OCI-LY3 (cell line): ENCODE data around the gene LCP1.
A peak's percentile ranks its signal among the peaks of the same experiment; 100 is the strongest.

Experiments
- H2AFZ ChIP-seq: fragments of 200-600, 300-600 bp; shearing (Covaris generic); 2 replicates; pipeline ENCODE4 v1.6.0; 2014; ENCODE audit warnings: antibody characterized with exemption, low read depth, low read length
- H3K27ac ChIP-seq: fragments of 200-600, 300-600 bp; sonication (generic); 2 replicates; pipeline ENCODE4 v1.5.1; 2014; ENCODE audit warnings: mild to moderate bottlenecking, low read length, moderate library complexity, mixed read lengths
- H3K27me3 ChIP-seq: fragments of 200-600, 300-600 bp; sonication (generic); 2 replicates; pipeline ENCODE4 v1.6.1; 2014; ENCODE audit warnings: low read depth, low read length, mixed read lengths
- H3K36me3 ChIP-seq: fragments of 200-600, 300-600 bp; sonication (generic); replicated peaks from 2 replicates; pipeline ENCODE3; 2014; ENCODE audit warnings: low read depth, low read length, mixed read lengths
- H3K4me1 ChIP-seq: fragments of 300-600, 200-600 bp; sonication (generic); 2 replicates; pipeline ENCODE4 v1.6.1; 2014; ENCODE audit warnings: low read length, mixed read lengths
- H3K4me2 ChIP-seq: fragments of 200-600, 300-600 bp; sonication (generic); 2 replicates; pipeline ENCODE4 v1.6.1; 2014; ENCODE audit warnings: low read length, mixed read lengths
- H3K4me3 ChIP-seq: fragments of 300-600, 200-600 bp; sonication (generic); 2 replicates; pipeline ENCODE4 v1.5.1; 2014; ENCODE audit warnings: antibody characterized with exemption, mild to moderate bottlenecking, low read length, moderate library complexity
- H3K79me2 ChIP-seq: fragments of 300-600, 200-600 bp; shearing (Covaris generic); 2 replicates; pipeline ENCODE4 v1.6.1; 2014; ENCODE audit warnings: mild to moderate bottlenecking, low read length, mixed read lengths
- H3K9ac ChIP-seq: fragments of 300-600, 200-600 bp; shearing (Covaris generic); 2 replicates; pipeline ENCODE4 v1.6.0; 2014; ENCODE audit warnings: mild to moderate bottlenecking, low read length, moderate library complexity
- H3K9me3 ChIP-seq: fragments of 200-600, 300-600 bp; shearing (Covaris generic); 2 replicates; pipeline ENCODE4 v1.6.1; 2014; ENCODE audit warnings: low read length, mixed read lengths; ENCODE audit not compliant: insufficient read depth
- H4K20me1 ChIP-seq: fragments of 200-600, 300-600 bp; sonication (generic); 2 replicates; pipeline ENCODE4 v1.6.1; 2016; ENCODE audit warnings: low read length, mixed read lengths; ENCODE audit not compliant: insufficient read depth
- EZH2phosphoT487 ChIP-seq: fragments of 200-600 bp; shearing (Covaris generic); IDR thresholded peaks from 2 replicates; pipeline ENCODE4 v1.6.1; 2018; ENCODE audit warnings: antibody characterized with exemption, mixed run types, low read depth
- TF ChIP-seq, protein P1 (sequence below): fragments of 200-600, 300-600 bp; sonication (generic); IDR thresholded peaks from 2 replicates; pipeline ENCODE4 v1.5.1; 2014; ENCODE audit warnings: antibody characterized with exemption, low read length, low read depth

Gene LCP1

DNA sequence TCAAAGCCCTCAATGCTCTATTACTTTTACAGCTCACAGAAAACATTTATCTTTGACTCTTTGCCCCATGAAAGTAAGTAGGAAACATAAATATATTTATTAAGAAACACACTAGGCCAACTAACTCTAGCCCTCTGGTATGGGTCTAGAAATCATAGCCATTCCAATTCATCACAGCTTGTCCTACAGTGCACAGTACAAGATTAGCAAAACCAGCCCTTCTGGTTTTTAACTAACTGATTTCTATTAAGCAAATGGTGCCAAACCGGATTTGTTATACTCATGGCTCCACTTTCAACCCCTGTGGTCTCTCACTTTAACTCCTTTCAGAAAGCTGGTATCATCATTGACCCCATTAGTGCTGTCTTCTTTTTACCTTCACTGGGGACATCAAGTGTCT lies 24.2 kb upstream of the LCP1 start:
- TF ChIP-seq, protein P1, sequence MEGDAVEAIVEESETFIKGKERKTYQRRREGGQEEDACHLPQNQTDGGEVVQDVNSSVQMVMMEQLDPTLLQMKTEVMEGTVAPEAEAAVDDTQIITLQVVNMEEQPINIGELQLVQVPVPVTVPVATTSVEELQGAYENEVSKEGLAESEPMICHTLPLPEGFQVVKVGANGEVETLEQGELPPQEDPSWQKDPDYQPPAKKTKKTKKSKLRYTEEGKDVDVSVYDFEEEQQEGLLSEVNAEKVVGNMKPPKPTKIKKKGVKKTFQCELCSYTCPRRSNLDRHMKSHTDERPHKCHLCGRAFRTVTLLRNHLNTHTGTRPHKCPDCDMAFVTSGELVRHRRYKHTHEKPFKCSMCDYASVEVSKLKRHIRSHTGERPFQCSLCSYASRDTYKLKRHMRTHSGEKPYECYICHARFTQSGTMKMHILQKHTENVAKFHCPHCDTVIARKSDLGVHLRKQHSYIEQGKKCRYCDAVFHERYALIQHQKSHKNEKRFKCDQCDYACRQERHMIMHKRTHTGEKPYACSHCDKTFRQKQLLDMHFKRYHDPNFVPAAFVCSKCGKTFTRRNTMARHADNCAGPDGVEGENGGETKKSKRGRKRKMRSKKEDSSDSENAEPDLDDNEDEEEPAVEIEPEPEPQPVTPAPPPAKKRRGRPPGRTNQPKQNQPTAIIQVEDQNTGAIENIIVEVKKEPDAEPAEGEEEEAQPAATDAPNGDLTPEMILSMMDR: no peak
- no peak for TF ChIP-seq EZH2phosphoT487
- H3K9ac ChIP-seq: no peak overlapping the region
- H2AFZ ChIP-seq: no peak overlapping the region
- H3K79me2 ChIP-seq: peaks cover 12% of the 10 kb centered on the region
- no peaks in the 10 kb centered on the region for H3K27me3 ChIP-seq
- no peak overlapping the region for H3K4me3 ChIP-seq
- peaks cover 23% of the 10 kb centered on the region for H3K4me1 ChIP-seq
- H3K36me3 ChIP-seq: no peaks in the 10 kb centered on the region
- no peaks in the 10 kb centered on the region for H4K20me1 ChIP-seq
- H3K4me2 ChIP-seq: no peak overlapping the region
- H3K27ac ChIP-seq: no peak overlapping the region
- no peaks in the 10 kb centered on the region for H3K9me3 ChIP-seq

DNA sequence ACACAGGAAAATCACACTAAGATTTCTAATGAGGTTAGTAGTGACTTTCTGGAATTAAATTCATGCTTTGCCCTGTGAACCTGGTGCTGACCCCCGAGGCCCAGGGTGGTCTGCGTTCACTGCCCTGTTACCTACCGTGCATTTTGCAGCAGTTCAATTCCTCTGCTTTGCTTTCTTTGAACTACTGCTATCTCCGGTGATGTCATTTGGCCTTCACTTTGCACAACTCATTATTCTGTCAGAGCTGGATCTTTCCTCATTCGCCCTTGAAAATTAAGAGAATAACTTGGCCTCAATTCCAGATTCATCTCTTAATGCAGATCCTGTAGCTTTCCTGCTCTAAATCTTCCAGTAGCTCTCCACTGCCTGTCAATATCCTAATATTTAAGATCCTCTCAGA lies 21.0 kb upstream of the LCP1 start:
- no peaks in the 10 kb centered on the region for H3K36me3 ChIP-seq
- no peaks in the 10 kb centered on the region for H4K20me1 ChIP-seq
- H3K4me1 ChIP-seq: peaks cover 47% of the 10 kb centered on the region
- no peak overlapping the region for H3K27ac ChIP-seq
- no peak for TF ChIP-seq EZH2phosphoT487
- TF ChIP-seq, protein P1: no peak
- H3K4me3 ChIP-seq: no peak overlapping the region
- no peak overlapping the region for H3K9ac ChIP-seq
- H3K79me2 ChIP-seq: peaks cover 18% of the 10 kb centered on the region
- H3K9me3 ChIP-seq: no peaks in the 10 kb centered on the region
- no peak overlapping the region for H2AFZ ChIP-seq
- H3K27me3 ChIP-seq: no peaks in the 10 kb centered on the region
- H3K4me2 ChIP-seq: no peak overlapping the region

DNA sequence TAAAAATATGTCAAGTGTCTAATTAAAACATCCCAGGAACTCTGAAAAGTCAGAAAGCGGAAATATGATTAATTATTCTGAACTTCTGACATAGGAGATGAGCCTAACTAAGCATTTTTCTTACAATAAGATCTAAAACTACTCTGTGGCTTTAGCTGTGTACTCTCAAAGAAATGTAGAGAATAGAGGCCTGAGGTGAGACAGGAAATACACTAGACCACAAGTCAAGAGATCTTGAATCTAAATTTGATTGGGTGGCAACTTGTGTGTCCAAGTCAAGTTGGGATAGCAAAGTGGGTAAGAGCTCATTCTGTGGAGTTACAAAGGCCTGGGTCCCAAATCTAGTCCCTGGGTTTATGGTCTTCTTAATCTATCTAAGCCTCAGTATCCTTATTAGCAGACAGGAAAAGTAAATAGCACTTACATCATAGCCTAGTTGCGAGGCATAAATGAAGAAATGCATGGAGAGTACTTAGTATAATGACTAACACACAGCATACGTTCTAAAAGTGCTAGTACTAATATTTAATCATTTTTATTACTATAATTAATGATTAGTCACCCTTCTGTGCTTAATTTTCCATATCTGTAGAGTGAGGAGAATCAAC lies 20.3 kb upstream of the LCP1 start:
- no peaks in the 10 kb centered on the region for H4K20me1 ChIP-seq
- peaks cover 24% of the 10 kb centered on the region for H3K79me2 ChIP-seq
- H3K27ac ChIP-seq: peak overlapping the region; percentile 42
- no peaks in the 10 kb centered on the region for H3K9me3 ChIP-seq
- no peak overlapping the region for H3K4me3 ChIP-seq
- H3K4me2 ChIP-seq: peak overlapping the region; percentile 39
- peaks cover 53% of the 10 kb centered on the region for H3K4me1 ChIP-seq
- H3K36me3 ChIP-seq: no peaks in the 10 kb centered on the region
- TF ChIP-seq EZH2phosphoT487: no peak
- TF ChIP-seq, protein P1: no peak
- peak overlapping the region; percentile 0; the same call in 1 of the 2 replicates for H3K9ac ChIP-seq
- no peaks in the 10 kb centered on the region for H3K27me3 ChIP-seq
- H2AFZ ChIP-seq: peak overlapping the region; percentile 48

DNA sequence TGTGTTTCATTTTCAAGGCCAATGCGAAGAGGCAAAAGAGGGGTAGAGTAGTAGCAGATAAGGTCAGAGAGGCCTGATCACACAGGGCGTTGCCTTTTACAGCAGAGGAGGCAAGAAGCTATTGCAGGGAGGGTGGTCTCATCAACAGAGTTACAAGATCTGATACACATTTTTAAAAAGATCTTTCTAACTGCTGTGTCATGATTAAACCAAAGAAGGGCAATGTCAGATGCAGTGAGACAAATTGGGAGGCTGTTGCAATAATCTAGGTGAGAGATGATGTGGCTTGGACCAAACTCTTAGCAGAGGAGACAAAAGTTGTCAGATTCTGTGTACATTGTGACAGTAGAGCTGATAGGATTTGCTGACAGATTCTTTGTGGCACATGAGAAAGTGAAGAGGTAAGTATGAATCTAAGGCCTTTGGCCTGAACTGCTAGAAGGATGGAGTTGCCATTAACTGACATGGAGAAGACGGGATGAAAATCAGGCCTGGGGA lies 16.8 kb upstream of the LCP1 start:
- TF ChIP-seq, protein P1: no peak
- TF ChIP-seq EZH2phosphoT487: no peak
- Histone ChIP-seq H4K20me1 (no peaks in the 10 kb centered on the region), H3K27ac (peak overlapping the region; percentile 96)

More for the DNA sequence above, 16.8 kb upstream of the LCP1 start:
- no peak overlapping the region for H3K4me3 ChIP-seq
- peak overlapping the region; percentile 76; the same call in 1 of the 2 replicates for H3K4me2 ChIP-seq
- no peaks in the 10 kb centered on the region for H3K9me3 ChIP-seq
- H2AFZ ChIP-seq: no peak overlapping the region
- H3K4me1 ChIP-seq: peaks cover 74% of the 10 kb centered on the region
- H3K9ac ChIP-seq: peak overlapping the region; percentile 72; the same call in 1 of the 2 replicates
- H3K79me2 ChIP-seq: peaks cover 31% of the 10 kb centered on the region
- H3K27me3 ChIP-seq: no peaks in the 10 kb centered on the region
- no peaks in the 10 kb centered on the region for H3K36me3 ChIP-seq
